ENCODE data around the gene TPM3. TPM values are rescaled to one million over a fixed set of nuclear protein-coding genes. Genes with fewer than 3 reads are reported as not detected.
A peak's percentile ranks its signal among the peaks of the same experiment; 100 is the strongest.

TPM3 gene
- total and polyA plus RNA-seq, 2 of the 8 experiments (the other 6 are each of a cell fraction or from before 2014, with no cell fraction given): 278 to 572 TPM

- TF ChIP-seq SIN3A (conservative IDR thresholded peaks at IDR 0.05 in 1 of 2, IDR thresholded peaks at IDR 0.05 in 1 of 2; ENCODE audit: low read depth in 1 of 2, low read length in 2 of 2): peak in 1 of 2 experiments; percentile 87; a peak in 2 of 4 replicates
- no peak for TF ChIP-seq EZH2 (IDR thresholded peaks at IDR 0.05; ENCODE audit: low read depth, low read length, severe bottlenecking)
- TF ChIP-seq CBX5 (IDR thresholded peaks at IDR 0.05; ENCODE audit: low read depth, low read length): no peak
- TF ChIP-seq E2F6 (IDR thresholded peaks at IDR 0.05): peak; percentile 92
- peak; percentile 3; the same call in 1 of the 2 replicates for TF ChIP-seq KDM5A (IDR thresholded peaks at IDR 0.05; ENCODE audit: low read length)
- TF ChIP-seq NANOG (IDR thresholded peaks at IDR 0.05; ENCODE audit: insufficient read depth, low read depth, low read length, poor library complexity, severe bottlenecking): no peak
- peak; percentile 91 for TF ChIP-seq PHF8 (conservative IDR thresholded peaks at IDR 0.05; ENCODE audit: low read depth, low read length)
- TF ChIP-seq ATF3 (IDR thresholded peaks at IDR 0.05; ENCODE audit: insufficient read depth, low read depth, low read length): peak; percentile 91
- no peak for TF ChIP-seq CTCF (IDR thresholded peaks at IDR 0.05; ENCODE audit: control extremely low read depth in 1 of 3, insufficient read depth in 1 of 3, low read depth in 1 of 3, low read length in 3 of 3)
- TF ChIP-seq SP1 (IDR thresholded peaks at IDR 0.05; ENCODE audit: low read depth, low read length): peak; percentile 32; the same call in 1 of the 2 replicates
- peak; percentile 90 for TF ChIP-seq SAP30 (IDR thresholded peaks at IDR 0.05; ENCODE audit: insufficient read depth, insufficient replicate concordance, low read length)
- peak; percentile 90 to 97 for TF ChIP-seq POLR2A (IDR thresholded peaks at IDR 0.05; ENCODE audit: control extremely low read depth in 1 of 2, low read depth in 2 of 2, low read length in 2 of 2)
- peak; percentile 69 for TF ChIP-seq KDM4A (IDR thresholded peaks at IDR 0.05; ENCODE audit: low read depth, low read length, severe bottlenecking)
- peak; percentile 91 for TF ChIP-seq TAF1 (IDR thresholded peaks at IDR 0.05; ENCODE audit: low read depth, low read length)
- TF ChIP-seq EGR1 (IDR thresholded peaks at IDR 0.05; ENCODE audit: borderline replicate concordance, low read depth, low read length): peak; percentile 38; the same call in 1 of the 2 replicates
- TF ChIP-seq HDAC2 (IDR thresholded peaks at IDR 0.05; ENCODE audit: borderline replicate concordance in 1 of 2, low read depth in 2 of 2, low read length in 2 of 2): peak; percentile 21 to 27; a peak in 2 of 4 replicates
- TF ChIP-seq SRF (IDR thresholded peaks at IDR 0.05; ENCODE audit: low read depth, low read length): no peak
- TF ChIP-seq MAX (IDR thresholded peaks at IDR 0.05): peak; percentile 98
These were observed 28.4 kb upstream of the TPM3 start, which contains the start of gene UBAP2L (continued) for GRCh38 chr1:154220071-154220969.
